ENCODE data around the gene RFX6.

Gene RFX6

GRCh38 chr6:116975600-116975999 lies 98.6 kb downstream of the RFX6 start:
- TF ChIP-seq CTCF (IDR thresholded peaks at IDR 0.05) = no peak
- no peak overlapping the region for H3K27ac ChIP-seq
- DNase-seq (ENCODE audit: low spot score) = no peak
- H3K4me3 ChIP-seq = no peak overlapping the region

GRCh38 chr6:116979560-116979959 lies 102.5 kb downstream of the RFX6 start:
- no peak for DNase-seq (ENCODE audit: low spot score)
- H3K27ac ChIP-seq = no peak overlapping the region
- TF ChIP-seq CTCF (IDR thresholded peaks at IDR 0.05) = no peak
- no peak overlapping the region for H3K4me3 ChIP-seq
